ENCODE measurements around the gene ME3.

DNA sequence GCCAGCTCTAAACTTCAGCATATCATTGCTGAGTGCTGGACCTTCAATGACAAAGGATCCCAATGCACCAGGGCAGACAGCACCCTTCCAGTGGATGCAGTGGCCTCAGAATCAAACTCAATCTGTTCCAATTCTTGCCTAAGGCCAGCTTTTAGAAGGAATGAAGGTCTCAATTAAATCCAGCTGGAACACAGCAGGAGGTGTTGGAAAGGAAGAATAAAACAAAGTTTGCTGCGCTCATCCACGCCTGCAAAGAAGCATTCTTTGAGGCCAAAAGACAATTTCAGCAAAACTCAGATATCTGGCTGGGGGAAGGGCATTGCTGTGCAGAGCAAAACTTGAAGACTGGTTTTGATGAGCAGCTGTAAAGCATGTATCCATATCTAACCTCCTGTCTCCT, 177.1 kb downstream of the ME3 start:
- TF ChIP-seq, protein P1, sequence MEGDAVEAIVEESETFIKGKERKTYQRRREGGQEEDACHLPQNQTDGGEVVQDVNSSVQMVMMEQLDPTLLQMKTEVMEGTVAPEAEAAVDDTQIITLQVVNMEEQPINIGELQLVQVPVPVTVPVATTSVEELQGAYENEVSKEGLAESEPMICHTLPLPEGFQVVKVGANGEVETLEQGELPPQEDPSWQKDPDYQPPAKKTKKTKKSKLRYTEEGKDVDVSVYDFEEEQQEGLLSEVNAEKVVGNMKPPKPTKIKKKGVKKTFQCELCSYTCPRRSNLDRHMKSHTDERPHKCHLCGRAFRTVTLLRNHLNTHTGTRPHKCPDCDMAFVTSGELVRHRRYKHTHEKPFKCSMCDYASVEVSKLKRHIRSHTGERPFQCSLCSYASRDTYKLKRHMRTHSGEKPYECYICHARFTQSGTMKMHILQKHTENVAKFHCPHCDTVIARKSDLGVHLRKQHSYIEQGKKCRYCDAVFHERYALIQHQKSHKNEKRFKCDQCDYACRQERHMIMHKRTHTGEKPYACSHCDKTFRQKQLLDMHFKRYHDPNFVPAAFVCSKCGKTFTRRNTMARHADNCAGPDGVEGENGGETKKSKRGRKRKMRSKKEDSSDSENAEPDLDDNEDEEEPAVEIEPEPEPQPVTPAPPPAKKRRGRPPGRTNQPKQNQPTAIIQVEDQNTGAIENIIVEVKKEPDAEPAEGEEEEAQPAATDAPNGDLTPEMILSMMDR (IDR thresholded peaks at IDR 0.05; ENCODE audit: low read depth, low read length, missing input control), result no peak
- TF ChIP-seq RXRA (IDR thresholded peaks at IDR 0.05) (no peak), MAX (IDR thresholded peaks at IDR 0.05) (no peak), SP1 (IDR thresholded peaks at IDR 0.05) (no peak), YY1 (IDR thresholded peaks at IDR 0.05) (no peak), TAF1 (conservative IDR thresholded peaks at IDR 0.05) (no peak), FOXA1 (IDR thresholded peaks at IDR 0.05) (no peak), JUND (IDR thresholded peaks at IDR 0.05) (no peak), EGR1 (IDR thresholded peaks at IDR 0.05; ENCODE audit: low read depth in 2 of 2) (no peak), ATF3 (IDR thresholded peaks at IDR 0.05) (no peak), GABPA (IDR thresholded peaks at IDR 0.05 in 1 of 2, conservative IDR thresholded peaks at IDR 0.05 in 1 of 2) (no peak), NR2F2 (IDR thresholded peaks at IDR 0.05) (no peak)

Data from liver (tissue), 3 donors.